Stimulated activated CD4-positive, alpha-beta T cell treated with anti-CD3 and anti-CD28 coated beads, Interleukin-12 subunit alpha, Interleukin-12 subunit beta, amount 100 ng/mL, for 4 hours (primary cell): ENCODE measurements around the gene GRK2.

Experiments
- DNase-seq: peaks from one replicate; pipeline ENCODE4 v3.0.0-alpha.2; 2020

GRK2 gene

DNA sequence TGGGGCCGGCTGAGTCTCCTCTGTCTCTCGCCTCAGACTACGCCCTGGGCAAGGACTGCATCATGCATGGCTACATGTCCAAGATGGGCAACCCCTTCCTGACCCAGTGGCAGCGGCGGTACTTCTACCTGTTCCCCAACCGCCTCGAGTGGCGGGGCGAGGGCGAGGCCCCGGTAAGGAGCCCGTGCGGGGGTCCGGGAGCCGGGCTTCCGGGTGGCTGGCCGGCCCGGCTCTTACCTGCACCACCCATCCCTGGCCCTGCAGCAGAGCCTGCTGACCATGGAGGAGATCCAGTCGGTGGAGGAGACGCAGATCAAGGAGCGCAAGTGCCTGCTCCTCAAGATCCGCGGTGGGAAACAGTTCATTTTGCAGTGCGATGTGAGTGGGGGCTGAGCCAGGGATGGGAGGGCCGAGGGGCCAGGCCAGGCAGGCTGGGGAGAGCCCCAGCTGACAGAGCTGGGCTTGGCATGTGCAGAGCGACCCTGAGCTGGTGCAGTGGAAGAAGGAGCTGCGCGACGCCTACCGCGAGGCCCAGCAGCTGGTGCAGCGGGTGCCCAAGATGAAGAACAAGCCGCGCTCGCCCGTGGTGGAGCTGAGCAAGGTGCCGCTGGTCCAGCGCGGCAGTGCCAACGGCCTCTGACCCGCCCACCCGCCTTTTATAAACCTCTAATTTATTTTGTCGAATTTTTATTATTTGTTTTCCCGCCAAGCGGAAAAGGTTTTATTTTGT, 18.7 kb downstream of the GRK2 start:
- no peak for DNase-seq

DNA sequence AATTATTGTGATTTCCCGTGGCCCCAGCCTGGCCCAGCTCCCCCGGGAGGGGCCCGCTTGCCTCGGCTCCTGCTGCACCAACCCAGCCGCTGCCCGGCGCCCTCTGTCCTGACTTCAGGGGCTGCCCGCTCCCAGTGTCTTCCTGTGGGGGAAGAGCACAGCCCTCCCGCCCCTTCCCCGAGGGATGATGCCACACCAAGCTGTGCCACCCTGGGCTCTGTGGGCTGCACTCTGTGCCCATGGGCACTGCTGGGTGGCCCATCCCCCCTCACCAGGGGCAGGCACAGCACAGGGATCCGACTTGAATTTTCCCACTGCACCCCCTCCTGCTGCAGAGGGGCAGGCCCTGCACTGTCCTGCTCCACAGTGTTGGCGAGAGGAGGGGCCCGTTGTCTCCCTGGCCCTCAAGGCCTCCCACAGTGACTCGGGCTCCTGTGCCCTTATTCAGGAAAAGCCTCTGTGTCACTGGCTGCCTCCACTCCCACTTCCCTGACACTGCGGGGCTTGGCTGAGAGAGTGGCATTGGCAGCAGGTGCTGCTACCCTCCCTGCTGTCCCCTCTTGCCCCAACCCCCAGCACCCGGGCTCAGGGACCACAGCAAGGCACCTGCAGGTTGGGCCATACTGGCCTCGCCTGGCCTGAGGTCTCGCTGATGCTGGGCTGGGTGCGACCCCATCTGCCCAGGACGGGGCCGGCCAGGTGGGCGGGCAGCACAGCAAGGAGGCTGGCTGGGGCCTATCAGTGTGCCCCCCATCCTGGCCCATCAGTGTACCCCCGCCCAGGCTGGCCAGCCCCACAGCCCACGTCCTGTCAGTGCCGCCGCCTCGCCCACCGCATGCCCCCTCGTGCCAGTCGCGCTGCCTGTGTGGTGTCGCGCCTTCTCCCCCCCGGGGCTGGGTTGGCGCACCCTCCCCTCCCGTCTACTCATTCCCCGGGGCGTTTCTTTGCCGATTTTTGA, 19.5 kb downstream of the GRK2 start:
- DNase-seq, result no peak

DNA sequence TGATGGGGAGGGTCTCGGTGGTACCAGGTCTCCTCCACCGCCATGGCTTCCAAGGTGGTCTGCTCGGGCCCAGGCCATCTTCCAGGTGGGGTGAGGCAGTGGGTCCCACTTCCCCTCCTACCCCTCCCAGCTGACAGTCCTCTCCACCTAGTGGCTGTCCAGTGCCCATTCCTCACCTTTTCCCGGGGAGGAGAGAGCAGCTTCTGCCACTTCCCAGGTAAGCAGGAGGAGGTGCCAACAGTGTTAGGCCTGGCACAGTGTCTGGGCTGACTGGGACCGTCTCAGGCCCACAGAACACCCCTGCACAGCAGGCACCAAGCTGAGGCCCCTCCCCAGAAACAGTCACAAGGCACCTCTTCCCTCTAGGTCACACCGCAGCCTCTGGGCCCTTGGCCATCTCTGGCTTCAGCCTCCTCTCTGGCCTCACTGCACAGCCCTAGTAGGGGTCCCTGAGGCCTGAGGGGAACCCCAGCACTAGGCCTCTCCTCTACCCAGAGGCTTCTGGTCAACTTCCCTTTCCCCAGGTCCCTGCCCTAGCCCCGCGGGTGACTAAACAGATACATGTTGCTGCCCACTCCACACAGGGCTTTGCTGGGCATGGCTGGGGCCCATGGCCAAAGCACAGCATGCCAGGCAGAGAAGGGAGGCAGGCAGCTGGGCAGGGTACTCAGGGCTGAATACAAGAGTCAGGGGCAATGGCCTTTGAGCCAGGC, 20.5 kb downstream of the GRK2 start:
- DNase-seq, result no peak

DNA sequence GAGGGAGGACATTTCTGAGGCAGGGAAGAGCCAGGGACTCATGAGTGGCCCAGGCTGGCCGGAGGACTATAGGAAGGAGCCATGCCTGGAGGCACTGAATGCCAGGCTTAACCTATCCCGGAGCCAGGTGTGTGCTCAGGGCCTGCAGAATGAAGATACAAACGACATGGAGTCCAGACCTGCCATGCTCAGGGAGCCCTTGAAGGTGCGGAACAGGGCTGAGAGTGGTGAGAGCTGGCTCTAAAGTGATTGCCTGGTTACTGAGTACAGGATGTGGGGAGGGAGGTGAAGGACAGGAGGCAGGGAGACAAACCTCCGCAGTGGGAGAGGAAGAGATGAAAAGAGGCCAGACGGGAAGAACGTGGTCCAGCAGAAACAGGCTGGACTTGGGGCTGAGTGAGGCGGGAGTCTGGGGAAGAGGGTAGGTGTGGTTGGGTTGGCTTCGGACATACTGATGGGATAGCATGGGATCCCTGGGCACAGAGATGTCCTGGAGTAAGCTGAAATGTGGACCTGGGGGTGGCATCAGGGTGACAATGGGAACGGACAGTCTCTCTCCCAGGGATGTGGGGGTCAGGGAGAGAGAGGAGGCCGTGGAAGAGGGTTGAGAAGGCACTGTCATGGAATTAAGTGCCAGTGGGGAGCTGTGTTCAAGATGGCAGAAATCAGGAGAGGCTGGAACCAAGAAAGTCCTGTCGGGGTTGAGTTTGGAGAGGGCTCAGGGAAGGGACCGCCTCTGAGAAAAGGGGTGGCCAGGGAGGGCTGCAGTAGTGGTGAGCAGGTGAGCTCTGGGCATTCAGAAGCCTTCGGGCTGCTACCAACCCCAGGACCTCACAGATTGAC, 21.3 kb downstream of the GRK2 start:
- DNase-seq, result no peak

DNA sequence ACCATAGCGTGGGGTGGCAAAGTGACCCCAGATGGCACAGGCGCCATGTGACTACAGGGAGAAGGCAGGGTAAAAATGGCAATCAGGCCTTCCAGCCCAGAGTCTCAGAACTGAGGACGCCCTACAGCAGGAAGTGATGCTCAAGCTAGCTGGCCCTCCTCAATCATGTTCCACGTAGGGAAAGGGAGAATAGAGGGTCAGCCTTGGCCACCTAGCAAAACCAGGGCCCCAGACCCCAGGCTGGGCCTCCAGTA, 21.9 kb downstream of the GRK2 start:
- DNase-seq, result no peak

DNA sequence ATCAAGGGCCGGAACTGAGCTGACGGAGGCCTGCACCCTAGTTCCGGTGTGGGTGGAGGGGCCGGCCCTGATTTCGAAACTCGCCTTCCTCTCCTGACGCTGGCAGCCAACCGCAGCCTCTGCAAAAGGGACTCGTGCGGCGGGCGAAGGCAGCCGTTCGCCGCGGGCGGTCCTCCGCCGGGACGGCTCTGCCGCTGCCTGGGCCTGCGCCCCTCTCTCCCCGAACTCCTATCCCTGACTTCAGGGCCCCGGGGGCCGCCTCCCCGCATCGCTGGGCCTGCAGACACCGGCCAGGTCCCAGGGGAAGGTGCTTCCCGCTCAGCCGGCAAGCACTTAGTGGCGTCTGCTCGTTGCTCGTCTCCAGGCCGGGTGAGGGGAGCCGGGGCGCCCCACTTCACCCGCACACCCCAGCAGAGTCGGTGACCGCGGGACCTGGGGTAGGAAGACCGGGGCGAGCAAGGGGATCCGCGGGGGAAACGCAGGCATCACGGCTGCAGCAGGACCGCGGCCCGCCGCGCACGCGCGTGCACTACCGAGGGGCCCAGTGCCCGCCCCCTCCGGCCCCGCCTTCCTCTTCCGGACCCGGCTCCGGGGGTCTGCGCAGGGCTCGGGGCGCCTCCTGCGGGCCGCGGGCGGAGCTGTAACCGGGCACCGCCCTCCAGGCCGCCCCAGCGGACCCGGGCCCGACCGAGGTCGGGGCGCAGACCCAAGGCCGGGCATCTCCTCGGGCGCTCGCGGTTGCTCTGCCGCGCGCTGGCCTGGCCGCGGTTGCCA, 22.4 kb downstream of the GRK2 start:
- DNase-seq, result peak; percentile 86

DNA sequence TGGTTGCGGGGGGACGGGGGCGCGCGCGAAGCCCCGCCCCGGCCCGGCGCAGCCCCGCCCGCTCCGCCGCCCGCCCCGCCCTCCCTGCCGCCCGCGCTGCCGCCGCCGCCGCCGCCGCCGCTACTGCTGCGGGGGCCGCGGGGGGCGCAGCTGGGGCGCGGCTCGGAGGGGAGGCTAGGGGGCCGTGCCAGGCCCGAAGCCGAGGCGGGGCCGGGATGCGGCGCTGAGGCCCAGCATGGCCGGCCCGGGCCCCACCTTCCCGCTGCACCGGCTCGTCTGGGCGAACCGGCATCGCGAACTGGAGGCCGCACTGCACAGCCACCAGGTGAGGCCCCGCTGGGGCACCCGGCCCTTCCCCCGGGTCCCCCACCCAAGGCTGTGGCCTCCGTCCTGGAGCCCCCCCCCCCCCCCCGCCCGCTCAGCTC, 23.0 kb downstream of the GRK2 start, which contains the start of gene ANKRD13D:
TSS of gene ANKRD13D (plus strand) at position 78 of the 425 bp plus-strand sequence. CDS start at position 236, 158 bp downstream.
- DNase-seq, result no peak

DNA sequence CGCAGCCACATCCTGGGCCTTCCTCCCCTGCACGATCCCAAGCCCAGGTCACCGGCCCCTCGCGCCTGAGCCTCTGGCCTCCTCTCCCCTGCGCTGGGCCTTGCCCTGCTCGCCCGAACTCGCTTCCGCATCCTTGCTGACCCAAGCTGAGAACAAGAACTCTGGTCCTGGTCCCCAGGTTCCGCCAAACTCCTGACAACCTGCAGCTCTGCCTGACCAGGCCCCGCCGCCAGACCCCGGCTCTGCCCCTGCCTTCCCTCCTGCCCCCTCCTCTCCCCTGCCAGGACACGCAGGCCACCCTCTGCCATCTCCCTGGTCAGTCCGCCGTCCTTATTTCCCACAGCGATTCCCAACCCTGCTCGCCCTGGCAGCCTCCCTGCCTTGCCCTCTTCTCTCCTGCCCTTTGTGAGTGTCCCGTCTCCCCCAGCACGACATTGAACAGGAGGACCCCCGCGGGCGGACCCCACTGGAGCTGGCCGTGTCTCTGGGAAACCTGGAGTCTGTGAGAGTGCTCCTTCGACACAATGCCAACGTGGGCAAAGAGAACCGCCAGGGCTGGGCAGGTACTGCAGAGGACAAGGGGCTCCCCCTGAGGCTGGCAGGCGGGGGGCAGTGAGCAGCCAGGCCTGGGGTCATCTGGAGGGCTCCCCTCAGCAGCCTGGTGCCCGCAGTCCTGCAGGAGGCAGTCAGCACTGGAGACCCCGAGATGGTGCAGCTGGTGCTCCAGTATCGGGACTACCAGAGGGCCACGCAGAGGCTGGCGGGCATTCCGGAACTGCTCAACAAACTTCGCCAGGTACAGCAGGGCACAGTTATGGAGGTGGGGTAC, 23.6 kb downstream of the GRK2 start:
- DNase-seq, result no peak

DNA sequence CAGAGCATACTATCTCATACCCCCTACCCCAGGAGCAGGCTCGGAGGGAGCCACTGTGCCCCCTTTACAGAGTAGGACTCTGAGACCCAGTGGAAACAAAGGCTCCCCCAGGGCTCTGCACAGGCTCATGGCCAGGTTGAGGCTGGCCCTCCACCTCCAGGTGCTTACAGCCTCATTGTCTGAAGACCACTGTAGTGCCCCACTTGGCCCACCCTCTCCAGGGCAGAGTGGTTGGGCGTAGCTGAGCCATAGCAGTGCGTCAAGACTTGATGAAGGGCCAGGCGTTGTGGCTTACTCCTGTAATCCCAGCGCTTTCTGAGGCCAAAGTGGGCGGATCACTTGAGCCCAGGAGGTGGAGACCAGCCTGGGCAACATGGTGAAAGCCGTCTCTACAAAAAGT, 24.5 kb downstream of the GRK2 start:
- no peak for DNase-seq

DNA sequence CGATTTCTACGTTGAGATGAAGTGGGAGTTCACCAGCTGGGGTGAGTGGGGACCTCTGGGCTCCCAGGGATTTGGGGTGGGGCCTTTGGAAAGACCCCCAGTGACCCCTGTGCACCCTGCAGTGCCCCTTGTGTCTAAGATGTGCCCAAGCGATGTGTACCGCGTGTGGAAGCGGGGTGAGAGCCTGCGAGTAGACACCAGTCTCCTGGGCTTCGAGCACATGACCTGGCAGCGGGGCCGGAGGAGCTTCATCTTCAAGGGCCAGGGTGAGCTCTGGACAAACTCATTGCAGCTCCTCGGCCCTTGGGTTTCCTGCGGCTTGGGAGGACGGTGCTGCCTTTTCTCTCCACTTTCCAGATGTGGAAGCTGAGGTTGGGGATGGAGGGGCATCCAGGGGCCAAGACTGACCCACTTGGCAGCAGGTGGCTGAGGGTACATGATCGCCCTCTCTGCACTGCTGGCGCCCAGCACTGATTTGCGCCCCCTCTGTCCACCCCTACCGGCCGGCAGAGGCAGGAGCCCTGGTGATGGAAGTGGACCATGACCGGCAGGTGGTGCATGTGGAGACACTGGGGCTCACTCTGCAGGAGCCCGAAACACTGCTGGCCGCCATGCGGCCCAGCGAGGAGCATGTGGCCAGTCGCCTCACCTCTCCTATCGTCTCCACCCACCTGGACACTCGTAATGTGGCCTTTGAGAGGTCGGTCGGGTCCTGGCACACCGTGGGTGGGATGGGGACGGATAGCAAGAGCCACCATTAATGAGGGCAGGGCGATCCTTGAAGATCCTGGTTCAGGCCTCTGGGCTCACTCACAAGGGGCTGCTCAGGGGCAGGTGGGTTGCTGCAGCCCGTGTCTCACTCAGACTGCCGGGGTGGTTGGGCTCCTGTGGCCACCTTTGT, 25.5 kb downstream of the GRK2 start:
- DNase-seq, result no peak

DNA sequence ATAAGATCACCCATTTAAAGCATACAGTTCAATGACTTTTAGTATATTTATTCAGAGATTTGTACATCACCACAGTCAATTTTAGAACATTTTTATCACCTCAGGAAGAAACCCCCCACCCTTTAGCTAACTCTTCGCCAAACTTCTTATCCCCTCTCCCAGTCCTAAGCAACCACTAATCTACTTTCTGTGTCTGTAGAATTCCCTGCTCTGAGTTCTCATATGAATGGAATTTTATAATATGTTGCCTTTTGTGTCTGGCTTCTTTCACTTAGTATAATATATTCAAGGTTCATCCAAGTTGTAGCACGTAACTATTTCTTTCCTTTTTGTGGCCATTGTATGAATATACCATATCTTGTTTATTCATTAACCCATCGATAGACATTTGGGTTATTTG, 26.4 kb downstream of the GRK2 start:
- no peak for DNase-seq

DNA sequence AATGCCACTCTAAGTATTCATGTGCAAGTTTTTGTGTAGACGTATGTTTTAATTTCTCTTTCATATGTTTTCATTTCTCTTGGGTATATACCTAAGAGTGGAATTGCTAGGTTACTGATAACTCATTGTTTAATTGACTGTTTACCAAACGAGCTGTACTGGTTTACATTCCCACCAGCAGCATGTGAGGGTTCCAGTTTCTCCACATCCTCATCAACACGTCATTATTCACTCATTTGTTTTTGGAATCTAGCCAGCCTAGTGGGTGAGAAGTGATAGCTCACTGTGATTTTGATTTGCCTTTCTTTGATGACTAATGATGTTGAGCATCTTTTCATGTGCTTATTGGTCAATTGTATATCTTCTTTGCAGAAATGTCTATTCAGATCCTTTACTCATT, 26.8 kb downstream of the GRK2 start:
- no peak for DNase-seq

DNA sequence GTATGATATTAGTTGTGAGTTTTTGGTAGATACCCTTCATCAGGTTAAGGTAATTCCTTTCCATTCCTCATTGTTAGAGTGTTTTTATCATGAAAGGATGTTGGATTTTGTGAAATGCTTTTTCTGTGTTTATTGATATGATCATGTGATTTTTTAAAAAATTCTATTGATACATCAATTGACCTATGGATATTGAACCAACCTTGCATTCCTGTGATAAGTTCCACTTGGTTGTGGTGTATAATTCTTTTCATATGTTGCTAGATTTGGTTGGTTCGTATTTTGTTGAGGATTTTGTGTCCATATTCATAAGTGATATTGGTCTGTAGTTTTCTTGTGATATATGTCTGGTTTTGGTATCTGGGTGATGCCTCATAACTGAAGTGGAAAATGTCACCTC, 29.6 kb downstream of the GRK2 start:
- DNase-seq, result no peak

DNA sequence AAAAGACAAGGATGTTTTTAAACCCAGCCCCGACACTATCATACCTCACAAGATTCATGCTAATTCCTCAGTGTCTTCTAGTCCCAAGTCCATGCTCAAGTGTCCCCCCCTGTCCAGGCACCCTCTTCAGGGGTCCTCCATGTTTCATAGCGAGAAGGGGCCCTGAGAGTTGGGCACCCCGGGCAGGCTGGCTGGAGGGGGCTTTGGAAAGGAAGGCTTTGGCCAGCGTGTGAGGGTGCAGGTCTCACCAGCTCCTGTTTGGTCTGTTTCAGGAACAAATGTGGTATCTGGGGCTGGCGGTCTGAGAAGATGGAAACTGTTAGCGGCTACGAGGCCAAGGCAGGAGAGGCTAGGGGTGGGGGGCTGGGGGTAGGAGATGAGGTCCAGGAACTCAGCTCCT, 32.5 kb downstream of the GRK2 start:
- DNase-seq, result no peak

DNA sequence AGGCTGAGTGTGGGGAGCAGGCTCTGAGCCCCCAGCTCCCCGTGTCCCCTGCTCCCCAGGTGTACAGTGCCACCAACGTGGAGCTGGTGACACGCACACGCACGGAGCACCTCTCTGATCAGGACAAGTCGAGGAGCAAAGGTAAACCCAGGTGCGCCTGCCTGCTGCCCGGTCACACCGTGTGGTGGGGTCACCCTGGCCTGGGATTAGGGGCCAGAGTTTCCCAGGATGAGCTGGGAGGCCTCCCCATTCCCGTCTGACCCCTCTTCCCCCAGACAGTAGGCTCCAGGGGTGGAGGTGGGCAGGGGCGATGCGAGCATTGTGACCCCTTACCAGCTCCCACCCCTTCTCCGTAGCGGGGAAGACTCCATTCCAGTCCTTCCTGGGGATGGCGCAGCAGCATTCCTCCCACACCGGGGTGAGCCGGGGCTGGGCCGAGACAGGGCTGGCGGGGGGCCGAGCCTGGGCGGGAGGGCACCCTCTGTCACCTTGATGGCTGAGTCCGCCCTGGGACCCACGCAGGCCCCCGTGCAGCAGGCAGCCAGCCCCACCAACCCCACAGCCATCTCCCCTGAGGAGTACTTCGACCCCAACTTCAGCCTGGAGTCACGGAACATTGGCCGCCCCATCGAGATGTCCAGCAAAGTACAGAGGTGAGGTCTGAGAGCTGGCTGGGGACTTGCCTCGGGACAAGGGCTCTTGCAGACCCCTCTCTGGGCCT, 33.4 kb downstream of the GRK2 start:
- DNase-seq, result no peak

DNA sequence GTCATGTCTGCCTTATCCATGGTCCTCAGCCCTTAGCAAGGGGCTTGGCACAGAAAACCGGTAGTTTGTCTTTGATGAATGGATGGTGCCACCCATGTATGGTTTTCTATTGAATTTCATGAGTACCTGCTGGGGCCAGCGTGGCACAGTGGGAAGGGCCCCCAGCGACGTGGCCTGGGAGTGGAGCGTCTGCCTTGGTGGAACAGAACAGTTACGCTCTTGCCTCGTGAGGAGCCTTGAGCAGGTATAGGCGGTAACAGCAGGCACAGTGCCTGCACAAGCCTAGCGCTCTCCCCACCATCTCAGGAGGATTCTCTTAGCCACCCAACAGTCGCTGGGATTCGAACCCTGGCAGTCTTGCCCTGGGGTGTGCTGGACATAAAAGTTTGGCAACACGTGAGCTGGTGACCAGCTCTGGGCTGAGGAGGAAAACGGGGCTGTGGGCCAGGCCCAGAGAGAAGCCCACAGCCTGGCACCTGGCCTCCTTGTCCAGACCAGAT, 34.0 kb downstream of the GRK2 start:
- DNase-seq, result no peak

DNA sequence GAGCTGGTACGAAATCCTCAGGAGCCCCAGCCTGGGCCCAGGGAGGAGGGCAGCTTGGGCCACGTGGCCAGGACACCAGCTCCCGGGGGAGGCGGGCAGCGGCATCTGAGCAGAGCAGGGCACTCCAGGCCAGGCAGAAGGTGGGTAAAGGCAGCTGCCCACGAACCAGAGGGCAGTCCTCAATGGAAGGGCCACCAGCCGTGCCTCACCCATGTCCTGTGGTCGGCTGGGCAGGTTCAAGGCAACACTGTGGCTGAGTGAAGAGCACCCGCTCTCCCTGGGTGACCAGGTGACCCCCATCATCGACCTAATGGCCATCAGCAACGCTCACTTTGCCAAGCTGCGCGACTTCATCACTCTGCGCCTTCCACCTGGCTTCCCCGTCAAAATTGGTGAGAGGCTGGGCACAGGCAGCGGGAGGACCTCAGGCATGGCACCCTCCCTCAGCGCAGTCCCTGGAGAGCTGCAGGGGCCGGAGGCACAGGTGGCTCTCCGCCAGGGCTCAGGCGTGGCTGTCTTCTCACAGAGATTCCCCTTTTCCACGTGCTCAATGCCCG, 34.6 kb downstream of the GRK2 start:
- DNase-seq, result no peak

DNA sequence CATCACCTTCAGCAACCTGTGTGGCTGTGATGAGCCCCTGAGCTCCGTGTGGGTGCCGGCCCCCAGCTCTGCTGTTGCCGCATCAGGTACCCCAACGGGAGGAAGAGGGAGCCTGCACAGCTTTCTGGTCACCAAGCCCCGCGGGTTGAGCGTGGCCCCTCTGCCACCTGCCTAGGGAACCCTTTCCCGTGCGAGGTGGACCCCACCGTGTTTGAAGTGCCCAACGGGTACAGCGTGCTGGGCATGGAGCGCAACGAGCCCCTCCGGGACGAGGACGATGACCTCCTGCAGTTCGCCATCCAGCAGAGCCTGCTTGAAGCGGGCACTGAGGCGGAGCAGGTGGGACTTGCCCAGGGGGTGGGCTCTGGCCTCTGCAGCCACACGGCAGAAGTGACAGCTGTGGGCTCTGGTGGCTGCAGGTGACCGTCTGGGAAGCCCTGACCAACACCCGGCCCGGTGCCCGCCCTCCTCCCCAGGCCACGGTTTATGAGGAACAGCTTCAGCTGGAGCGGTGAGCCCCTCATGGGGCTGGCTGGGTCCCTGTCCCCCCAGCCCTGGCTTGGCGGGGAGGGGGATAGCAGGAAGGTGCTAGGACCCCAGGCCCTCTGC, 35.1 kb downstream of the GRK2 start:
- no peak for DNase-seq
